ENCODE measurements around the gene GATC.

DNA sequence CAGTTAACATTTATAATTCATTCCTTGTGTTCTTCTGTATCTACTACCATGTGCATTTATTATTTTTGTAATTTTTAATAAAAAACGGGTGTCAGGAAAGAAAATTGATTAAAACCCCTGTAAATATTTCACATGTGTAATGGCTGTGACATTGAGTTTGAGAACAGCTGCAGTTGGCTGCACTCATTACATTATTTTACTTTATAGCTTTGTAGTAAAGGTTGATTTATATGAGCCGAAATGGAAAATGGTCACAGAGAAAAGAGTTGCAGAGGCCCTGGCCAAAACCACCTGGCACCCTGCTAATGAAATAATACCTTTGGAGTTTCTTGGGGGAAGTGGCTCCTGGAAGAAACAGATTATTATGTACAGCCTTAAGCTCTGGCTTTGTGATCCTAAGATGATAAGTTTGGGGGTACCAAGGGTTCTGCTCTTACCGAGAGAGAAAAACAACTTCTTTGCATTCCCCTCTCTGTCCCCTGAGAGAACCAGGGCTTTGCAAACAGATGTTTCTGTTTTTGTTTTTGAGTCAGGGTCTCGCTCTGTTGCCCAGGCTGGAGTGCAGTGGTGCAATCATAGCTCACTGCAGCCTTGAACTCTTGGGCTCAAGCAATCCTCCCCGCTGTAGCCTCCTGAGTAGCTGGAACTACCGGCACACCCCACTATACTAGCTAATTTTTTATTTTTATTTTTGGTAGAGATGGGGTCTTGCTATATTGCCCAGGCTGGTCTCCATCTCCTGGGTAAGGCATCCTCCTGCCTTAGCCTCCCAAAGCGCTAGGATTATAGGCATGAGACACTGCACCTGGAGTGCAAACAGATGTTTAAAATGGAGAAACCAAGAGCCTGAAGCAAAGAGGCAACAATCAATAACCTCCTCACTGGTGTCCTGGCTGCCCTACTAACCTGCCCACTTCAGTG lies 40.0 kb downstream of the GATC start:
- TF ChIP-seq, protein P1, sequence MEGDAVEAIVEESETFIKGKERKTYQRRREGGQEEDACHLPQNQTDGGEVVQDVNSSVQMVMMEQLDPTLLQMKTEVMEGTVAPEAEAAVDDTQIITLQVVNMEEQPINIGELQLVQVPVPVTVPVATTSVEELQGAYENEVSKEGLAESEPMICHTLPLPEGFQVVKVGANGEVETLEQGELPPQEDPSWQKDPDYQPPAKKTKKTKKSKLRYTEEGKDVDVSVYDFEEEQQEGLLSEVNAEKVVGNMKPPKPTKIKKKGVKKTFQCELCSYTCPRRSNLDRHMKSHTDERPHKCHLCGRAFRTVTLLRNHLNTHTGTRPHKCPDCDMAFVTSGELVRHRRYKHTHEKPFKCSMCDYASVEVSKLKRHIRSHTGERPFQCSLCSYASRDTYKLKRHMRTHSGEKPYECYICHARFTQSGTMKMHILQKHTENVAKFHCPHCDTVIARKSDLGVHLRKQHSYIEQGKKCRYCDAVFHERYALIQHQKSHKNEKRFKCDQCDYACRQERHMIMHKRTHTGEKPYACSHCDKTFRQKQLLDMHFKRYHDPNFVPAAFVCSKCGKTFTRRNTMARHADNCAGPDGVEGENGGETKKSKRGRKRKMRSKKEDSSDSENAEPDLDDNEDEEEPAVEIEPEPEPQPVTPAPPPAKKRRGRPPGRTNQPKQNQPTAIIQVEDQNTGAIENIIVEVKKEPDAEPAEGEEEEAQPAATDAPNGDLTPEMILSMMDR (IDR thresholded peaks at IDR 0.05; ENCODE audit: low read depth, low read length) = no peak
- TF ChIP-seq EZH2phosphoT487 (IDR thresholded peaks at IDR 0.05; ENCODE audit: low read depth) = no peak
